ENCODE data around the gene GNA15.

The GNA15 gene

DNA sequence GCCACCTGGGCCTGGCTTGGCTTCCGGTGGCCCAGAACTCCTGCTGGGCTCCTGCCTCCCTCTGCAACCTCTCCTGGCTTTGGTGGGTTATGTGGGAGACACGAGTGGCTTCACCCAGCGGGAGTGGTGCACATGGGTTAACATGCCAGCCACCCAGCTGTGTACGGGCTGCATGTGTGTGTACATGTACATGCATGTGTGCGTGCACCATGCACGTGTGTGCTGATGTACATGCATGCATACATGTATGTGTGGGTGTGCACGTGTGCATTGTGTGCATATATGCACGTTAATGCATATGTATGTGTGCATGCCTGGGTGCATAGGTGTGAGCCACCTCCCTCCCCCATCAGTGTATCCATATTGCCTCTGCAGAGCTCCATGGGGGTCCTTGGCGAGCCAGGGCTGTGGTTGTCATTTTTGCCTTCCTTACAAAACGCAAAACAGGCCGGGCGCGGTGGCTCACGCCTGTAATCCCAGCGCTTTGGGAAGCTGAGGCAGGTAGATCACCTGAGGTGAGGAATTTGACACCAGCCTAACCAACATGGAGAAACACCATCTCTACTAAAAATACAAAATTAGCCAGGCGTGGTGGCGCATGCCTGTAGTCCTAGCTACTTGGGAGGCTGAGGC lies 29.2 kb upstream of the GNA15 start:
- DNase-seq: no peak

DNA sequence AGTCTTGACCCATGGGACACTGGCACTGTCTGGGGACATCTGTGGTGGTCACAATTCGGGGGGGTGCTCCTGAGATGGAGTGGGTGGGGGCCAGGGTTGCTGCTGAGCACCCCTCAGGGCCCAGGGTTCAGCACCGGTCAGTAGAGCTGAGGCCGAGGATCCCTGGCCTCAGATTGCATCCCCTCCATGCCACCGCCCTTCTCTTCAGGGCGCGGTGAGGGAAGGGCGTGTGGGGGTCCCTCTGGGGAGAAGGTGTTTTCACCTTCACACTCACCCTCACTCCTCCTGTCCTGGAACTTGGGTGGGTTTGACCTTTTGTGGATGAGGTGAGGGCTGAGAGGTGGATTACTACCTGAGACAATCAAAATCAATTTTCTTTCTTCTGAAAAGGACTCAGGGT lies 28.2 kb upstream of the GNA15 start:
- DNase-seq: no peak

DNA sequence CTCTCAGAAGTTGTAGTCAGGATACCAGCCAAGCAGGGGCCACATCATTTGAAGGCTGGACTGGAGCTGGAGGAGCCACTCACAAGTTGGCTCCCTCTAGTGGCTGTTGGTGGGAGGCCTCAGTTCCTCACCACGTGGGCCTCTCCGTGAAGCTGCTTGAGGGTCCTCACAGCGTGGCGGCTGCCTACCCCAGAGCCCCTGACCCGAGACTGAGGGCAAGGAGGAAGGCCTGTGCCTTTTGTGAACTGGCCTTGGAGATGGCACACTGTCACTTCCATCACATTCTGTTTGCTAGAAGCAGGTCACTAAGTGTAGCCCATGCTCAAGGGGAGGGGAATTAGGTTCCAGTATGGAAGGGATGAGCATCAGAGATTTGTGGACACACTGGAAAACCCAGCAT lies 27.1 kb upstream of the GNA15 start:
- DNase-seq: peak; percentile 34

DNA sequence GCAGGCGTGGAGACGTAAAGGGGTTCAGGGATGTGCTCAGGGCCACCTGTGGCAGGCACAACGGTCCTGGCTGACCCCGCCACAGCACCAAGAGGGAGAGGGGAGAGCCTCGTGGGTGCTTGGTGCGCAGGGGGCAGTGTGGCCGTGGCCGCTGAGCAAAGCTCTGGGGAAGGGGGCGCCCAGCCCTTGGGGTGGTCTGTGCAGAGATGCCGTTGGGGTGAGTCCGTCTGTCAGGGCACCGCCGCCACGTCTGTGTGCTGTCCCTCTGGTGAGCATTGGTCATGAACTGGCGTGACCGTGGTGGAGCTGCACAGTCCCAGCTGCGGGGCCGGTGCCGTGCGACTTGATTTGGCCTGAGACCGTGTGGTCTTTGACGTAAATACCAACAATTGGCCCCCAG lies 26.3 kb upstream of the GNA15 start:
- DNase-seq: no peak

DNA sequence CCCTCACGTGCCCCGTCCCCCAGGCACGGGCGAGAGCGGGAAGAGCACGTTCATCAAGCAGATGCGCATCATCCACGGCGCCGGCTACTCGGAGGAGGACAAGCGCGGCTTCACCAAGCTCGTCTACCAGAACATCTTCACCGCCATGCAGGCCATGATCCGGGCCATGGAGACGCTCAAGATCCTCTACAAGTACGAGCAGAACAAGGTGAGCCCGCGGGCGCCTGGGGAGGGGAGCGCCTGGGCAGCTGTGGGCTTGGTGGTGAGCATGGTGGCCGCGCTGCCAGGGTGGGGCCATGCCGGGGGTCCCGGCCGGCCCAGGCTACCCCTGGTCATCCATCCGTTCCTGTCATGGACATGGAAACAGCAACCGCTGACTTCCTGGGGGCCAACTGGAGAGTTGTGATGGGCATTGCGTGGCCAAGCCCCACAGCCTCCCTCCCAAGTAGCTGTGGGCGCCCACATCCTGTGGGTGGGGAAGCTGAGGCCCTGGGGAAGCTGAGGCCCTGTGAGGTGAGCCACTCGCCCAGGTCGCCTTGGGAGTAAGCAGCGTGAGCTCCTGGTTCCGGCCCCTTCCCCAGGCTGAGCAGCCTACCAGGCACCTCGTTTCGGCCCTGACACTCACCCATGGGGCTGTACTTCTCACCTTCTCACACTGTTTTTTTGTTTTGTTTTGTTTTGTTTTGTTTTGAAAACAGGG lies 25.6 kb upstream of the GNA15 start:
- DNase-seq: no peak

DNA sequence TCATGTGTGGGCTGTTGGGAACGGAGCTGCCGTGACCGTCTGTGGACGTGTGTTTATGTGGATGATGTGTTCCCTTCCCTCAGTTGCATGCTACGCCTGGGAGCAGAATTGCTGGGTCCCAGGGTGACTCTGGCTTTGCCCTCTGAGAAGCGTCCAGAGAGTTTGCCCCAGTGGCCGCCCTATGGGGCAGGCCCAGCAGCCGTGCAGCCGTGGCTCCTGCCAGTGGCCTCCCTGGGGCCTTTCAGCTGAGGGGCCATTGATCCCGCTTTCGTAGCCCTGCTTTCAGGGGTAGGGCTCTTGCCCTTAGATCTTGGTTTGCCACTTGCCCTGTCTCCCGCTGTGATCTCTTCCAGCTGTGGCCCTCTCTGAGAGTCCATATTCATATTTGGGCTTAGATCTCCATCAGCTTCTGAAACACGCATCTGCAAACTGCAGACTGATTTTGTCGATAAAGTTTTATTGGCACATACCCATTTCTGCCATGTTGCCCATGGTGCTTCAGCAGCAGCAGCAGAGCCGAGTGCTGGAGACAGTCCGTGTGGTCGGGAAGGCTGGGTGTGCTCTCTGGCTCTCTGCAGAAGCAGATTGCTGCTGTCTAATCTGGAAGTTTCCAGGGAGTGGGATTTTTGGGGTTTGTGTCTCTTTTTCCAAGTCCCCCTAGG lies 24.1 kb upstream of the GNA15 start:
- DNase-seq: no peak

DNA sequence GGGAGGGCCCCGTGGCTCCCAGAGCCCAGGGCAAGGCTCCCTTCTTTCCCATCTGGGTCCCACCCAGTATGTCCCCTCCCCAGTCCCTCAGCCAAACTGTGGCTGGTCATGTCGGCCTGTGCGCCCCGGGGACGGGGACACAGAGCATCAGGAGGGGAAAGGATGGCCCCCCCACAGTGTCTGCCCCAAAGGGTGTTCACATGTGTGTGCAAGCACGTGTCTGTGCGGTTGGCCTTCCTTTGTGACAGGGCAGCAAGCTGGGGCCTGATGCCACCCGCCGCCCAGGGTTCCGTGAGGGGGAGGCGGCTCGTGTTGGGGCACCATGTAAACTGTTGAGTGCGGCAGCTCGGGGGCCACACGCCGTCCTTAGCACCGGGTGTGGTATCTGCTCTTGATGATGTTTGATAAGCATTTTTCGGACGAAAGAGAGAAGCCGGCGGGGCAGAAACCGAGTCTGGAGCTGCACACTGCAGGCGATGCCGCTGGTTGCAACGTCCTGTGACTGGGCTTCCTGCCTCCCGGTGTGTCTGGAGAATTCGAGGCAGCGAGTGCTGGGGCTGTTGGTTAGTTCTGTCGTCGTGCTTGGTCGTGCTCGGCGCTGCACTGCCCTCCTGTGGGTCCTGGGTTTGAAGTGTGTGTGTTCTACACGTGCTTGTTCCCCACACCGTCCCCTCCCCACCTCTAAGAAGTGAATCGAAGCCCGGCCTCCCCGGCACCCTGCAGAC lies 23.3 kb upstream of the GNA15 start:
- no peak for DNase-seq

DNA sequence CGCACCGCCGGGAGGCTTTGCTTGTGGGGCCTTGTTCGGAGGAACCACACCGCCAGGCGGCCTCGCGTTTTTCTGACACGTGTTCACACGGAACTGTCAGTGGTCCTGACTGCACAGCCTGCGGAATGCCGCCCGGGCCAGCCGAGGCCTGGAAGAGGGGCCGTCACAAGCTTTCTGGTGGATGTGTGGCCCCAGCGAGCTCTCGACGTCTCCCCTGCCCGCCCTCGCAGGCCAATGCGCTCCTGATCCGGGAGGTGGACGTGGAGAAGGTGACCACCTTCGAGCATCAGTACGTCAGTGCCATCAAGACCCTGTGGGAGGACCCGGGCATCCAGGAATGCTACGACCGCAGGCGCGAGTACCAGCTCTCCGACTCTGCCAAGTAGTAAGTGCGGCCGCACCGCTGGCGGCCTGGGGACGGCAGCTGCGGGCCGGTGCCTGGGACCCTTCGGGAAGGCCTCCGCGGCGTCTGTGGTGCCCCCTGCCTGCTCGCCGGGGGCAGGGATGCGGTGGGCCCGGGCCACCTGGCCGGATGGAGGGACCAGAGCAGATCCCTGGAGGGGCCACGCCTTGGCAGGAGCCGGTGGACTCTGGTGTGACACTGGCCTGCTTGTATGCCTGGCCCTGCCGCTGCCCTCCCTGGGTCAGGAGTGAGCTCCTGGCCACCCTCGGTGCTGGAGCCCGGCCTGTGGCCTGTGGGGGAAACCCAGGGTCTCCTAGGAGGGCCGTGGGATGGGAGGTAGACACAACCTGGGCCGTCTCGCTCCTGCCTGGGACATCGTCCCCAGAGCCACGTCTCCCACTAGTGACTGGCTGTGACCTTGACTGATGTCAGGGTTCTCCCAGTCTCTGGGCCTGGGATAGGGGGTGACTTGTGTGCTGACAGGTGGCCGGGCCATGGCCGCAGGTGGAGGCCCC lies 22.5 kb upstream of the GNA15 start:
- DNase-seq: no peak

DNA sequence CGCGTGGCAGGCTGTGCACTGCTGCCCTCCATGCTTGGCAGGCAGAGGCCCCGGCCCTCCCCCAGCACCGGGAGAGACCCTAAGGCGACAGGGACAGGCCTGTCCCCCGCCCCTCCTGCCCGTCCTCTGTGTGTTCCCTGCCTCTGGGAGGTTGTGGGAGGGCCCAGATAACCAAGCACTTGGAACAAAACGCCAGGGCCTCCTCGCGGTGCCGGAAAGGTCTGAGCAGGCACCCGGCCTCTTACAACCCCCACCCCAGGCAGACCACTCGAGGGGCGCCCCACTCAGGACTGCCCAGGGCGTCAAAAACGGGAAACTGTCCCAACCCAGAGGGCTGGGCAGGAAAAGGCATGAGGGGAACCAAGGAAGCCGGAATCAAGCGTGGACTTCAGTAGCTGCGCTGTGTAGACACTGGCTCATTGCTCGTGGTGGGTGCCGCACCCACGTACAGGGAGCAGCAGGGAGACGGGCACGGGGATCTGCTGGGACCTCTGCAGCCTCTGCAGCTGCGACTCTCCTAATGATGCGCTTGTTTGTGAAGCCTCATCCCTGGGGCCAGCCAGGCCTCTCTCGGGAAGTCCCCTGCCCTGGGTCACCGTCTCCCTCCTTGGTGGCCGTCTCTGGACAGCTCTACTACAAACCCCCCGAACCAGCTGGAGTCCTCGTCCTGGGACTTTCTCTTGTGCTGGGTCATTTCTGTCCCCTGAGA lies 21.7 kb upstream of the GNA15 start:
- no peak for DNase-seq

DNA sequence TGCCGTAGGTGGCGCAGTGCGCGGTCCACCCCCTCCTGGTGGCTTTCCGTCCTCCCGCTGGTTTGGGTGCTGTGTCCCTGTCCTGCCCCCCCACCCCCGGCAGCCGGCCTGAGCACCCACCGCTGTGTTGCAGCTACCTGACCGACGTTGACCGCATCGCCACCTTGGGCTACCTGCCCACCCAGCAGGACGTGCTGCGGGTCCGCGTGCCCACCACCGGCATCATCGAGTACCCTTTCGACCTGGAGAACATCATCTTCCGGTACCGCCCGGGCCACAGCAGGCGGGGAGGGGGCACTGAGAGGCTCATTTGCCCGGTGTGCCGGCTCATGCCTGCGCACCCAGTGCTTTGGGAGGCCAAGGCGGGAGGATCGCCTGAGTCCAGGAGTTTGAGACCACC lies 21.0 kb upstream of the GNA15 start:
- no peak for DNase-seq

DNA sequence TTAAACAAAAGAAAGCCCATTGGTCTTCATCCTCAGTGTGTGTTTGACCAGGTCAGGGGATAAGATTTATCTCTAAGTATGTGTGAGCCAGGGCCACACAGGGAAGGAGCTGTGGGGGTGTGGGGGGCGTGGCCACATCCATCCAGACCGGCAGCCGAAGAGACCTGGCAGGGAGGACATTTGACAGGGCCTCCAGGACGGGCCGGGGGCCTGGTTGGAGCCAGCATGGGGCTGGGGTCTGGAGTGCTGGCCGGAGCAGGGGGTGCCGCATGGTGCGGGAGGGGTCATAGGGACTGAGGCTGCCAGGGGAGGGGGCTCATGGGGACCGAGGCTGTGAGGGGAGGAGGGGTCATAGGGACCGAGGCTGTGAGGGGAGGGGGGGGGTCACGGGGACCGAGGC lies 20.4 kb upstream of the GNA15 start:
- no peak for DNase-seq

DNA sequence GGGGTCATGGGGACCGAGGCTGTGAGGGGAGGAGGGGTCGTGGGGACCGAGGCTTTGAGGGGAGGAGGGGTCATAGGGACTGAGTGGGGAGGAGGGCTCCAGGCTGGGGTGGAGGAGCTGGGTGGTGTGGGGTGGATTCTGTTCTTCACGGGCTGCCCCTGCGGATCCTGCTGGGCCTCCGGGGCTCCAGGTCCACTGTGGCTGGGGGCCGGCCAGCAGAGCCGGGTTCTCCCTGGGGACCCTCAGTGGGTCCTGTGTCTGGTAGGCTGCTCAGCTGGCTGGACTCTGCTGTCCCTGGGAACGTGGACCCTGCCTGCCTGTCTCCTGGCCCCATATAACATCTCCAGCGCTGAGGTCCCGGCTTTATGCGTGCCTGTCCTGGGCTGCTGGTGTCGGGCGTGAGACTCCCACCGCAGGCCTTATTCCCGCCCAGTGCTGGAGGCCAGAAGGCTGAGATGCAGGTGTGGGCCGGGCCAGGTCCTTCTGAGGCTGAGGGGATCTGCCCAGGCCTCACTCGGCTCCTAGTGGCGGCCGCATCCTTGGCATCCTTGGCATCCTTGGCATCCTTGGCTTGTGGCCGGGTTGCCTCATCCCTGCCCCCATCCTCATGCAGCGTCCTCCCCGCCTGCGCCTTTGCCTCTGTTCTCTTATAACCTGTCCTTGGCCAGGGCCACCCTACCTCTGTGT lies 19.8 kb upstream of the GNA15 start:
- DNase-seq: no peak

DNA sequence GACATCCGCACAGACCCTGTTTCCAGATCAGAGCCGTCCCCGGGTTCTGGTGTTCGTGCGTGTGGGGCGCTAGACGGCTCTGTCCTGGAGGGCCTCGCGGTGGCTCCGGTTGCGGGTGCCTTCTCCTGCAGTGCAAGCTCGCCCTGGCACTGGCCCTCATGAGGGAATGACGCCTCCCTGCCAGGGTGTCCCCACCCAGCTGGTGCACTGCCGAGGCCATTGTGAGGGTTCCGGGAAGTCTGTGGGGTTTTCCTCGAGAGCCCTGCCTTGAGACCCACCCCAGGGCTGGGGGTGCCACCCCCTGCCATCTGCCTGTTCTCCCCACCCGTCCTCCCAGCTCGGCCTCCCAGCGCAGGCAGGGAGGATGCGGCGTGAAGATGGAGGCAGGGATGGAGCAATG lies 19.2 kb upstream of the GNA15 start:
- no peak for DNase-seq

DNA sequence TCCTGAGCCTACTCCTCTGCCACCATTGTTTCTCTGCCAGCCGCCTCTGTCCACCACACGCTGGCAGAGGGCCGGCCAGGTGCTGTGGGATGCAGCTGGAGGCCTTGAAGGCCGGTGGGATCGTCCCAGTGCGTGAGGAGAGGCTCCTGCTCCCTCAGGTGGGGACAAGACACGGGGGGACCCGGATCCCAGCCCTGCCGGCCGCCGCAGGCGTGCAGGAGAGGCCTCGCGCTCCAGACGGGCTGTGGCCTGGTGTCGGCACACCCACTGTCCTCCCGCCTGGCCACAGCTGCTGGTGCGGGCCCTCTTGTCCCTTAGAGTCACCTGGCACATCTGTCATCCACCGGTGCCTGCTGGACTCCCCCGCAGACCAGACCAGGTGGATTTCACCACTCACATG lies 18.1 kb upstream of the GNA15 start:
- no peak for DNase-seq

DNA sequence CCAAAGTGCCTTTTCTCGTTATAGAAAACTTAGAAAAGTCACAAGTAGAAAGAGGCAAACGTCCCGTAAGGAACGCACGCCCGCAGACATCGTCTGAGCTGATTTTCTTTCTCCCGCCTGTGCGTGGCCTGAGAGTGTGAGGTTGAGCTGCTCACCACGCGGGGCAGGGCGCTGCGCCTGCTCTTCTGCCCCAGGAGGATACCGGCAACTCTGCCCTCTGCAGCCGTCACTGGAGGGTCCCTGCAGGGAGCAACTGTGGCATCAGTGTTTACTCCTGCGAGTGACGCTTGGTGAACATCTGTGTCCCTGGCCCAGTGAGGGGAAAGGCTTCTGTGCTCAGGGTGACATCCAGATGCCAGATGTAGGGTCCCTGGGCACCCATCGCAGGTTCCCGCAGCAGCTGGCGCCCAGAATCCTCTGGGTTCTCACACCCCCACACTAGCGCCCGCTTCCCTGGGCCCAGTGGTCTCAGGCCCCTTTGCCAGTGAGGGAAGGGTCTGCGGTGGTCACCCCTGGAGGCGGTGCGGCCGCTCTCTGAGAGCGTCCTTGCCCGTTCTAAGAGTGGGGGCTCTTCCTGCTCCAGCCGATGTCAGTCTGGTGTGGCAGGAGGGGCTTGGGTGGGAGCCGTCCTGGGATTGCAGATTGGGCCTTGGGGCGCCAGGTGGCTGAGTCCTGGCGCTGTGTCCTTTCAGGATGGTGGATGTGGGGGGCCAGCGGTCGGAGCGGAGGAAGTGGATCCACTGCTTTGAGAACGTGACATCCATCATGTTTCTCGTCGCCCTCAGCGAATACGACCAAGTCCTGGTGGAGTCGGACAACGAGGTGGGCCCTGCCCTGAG lies 17.4 kb upstream of the GNA15 start:
- no peak for DNase-seq

DNA sequence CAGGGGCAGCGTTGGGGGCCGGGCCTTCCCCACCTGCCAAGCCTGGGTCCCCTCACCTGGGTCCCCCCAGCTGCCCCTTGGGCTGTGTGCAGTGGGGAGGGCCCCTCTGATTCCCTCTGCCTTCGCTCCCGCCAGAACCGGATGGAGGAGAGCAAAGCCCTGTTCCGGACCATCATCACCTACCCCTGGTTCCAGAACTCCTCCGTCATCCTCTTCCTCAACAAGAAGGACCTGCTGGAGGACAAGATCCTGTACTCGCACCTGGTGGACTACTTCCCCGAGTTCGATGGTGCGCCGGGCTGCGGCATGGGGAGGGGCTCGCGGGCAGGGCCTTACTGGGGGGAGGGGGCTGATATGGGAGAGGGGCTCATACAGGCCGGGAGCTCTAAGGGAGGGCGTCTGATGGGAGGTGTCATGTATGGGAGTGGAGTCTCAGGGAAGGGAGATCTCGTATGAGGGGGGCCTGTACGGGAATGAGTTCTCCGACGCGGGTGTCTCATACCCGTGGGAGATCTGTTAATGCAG lies 16.7 kb upstream of the GNA15 start:
- DNase-seq: no peak

DNA sequence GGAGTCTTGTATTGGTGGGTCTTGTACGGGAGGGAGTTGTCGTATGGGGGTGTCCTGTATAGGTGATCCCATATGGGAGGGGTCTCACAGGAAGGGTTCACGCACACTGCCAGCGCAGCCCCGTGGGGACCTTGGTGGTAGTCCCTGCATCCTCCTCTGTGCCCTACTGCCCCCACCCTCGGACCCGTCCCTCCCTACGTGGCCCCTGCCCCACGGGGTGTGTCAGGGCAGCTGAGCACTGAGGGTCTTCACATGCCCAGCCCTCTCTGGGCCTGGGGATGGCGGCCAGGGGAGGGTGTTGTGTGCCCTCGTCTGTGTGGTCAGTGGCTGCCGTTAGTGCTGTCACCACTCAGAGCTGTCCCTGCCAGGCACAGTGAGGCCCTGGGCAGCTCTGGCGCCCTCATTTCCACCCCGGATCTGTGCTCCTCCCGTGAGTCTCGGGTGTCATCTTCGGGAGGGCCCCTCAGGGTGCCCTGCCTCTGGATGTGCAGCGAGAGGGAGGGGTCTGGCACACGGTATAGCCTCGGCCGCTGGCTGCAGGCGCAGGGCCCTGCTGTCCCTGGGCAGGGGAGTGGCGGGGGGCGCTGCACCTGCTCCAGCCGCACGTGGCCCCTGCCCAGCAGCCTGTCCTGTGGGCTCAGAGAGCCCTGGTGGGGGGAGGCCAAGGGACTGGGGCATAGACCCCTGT lies 16.0 kb upstream of the GNA15 start:
- DNase-seq: no peak

DNA sequence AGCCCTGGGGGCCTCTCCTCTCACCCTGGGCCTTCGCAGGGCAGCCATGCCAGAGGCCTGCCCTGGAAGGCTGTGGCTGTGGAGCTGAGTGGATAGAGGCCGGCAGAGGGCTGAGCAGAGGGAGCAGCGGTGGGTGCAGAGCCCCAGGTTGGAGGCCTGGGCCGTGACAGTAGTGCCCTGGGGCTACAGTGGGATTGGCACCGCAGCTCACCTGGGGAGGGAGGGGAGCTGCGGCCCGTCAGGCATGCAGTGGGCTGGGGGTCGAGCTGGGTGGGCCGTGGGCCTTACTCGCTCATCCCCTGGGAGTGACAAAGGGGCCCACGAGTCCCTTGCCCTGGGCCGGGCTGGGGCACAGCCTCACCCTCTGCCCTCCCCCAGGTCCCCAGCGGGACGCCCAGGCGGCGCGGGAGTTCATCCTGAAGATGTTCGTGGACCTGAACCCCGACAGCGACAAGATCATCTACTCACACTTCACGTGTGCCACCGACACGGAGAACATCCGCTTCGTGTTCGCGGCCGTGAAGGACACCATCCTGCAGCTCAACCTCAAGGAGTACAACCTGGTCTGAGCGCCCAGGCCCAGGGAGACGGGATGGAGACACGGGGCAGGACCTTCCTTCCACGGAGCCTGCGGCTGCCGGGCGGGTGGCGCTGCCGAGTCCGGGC lies 15.1 kb upstream of the GNA15 start:
- DNase-seq: no peak

DNA sequence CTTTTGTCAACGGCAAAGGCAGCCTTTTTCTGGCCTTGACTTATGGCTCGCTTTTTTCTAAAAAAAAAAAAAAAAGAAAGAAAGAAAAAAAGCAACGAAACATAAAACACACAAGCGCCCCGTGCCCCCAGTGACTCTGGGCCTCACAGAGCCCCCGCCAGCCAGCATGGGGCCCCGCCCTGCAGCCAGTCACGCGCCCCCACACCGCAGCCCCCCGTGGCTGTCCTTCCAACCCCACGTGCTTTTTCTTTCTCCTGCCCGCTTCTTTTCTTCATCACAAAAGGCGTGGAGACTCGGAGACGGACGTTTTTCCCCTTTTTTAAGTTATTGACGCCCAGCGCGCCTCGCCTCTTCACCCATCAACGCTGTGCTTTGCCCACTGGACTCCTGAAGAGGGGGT lies 14.4 kb upstream of the GNA15 start:
- no peak for DNase-seq
